Kidney (tissue), 14 donors: Measurements from ENCODE around the gene DNM3. TPM values are rescaled to one million over a fixed set of nuclear protein-coding genes. Genes with fewer than 3 reads are reported as not detected.

Source experiments
- DNase-seq, 5 donors: peaks; one replicate each; pipeline ENCODE4 v3.0.0-alpha.2; 2013 to 2020
- FAIRE-seq: peaks from 2 replicates; lab custom pipeline; 2012; peaks lifted over from hg19 to GRCh38; lab: Jason Lieb, UNC
- H3K27ac ChIP-seq, 2 donors: one replicate each; pipeline ENCODE4 v1.7.0; 2013; ENCODE audit warnings: low read depth in 2 of 2, low read length in 2 of 2, inconsistent platforms in 1 of 2
- H3K27me3 ChIP-seq: one replicate; pipeline ENCODE4 v1.7.1; 2013; ENCODE audit warnings: low read length, inconsistent platforms; ENCODE audit not compliant: control insufficient read depth, insufficient read depth
- H3K36me3 ChIP-seq, 3 donors: one replicate each; pipeline versions ENCODE4 v1.7.0 to v1.7.1; 2013; ENCODE audit warnings: low read length in 3 of 3, control low read depth in 1 of 3, inconsistent platforms in 1 of 3; ENCODE audit not compliant: insufficient read depth in 3 of 3, control insufficient read depth in 2 of 3
- H3K4me1 ChIP-seq, 3 donors: one replicate each; pipeline versions ENCODE4 v1.7.0 to v1.7.1; 2013; ENCODE audit warnings: low read length in 3 of 3, inconsistent platforms in 1 of 3, low read depth in 1 of 3; ENCODE audit not compliant: control insufficient read depth in 2 of 3, insufficient read depth in 2 of 3
- H3K4me3 ChIP-seq, 3 donors: one replicate each; pipeline versions ENCODE4 v1.7.0 to v1.8.1; 2013; ENCODE audit warnings: low read length in 3 of 3, control low read depth in 1 of 3, inconsistent platforms in 1 of 3
- H3K9ac ChIP-seq, 3 donors: one replicate each; pipeline versions ENCODE4 v1.7.0 to v1.7.1; 2013; ENCODE audit warnings: low read length in 3 of 3, control low read depth in 1 of 3, inconsistent platforms in 1 of 3
- H3K9me3 ChIP-seq, 3 donors: one replicate each; pipeline versions ENCODE4 v1.7.0 to v1.7.1; 2013; ENCODE audit warnings: low read length in 3 of 3, control low read depth in 1 of 3, inconsistent platforms in 1 of 3; ENCODE audit not compliant: control insufficient read depth in 2 of 3, insufficient read depth in 1 of 3
- CTCF ChIP-seq: IDR thresholded peaks from 3 replicates; pipeline ENCODE4 v1.5.1; 2012; ENCODE audit warnings: mild to moderate bottlenecking, moderate library complexity, borderline replicate concordance; ENCODE audit not compliant: insufficient read depth; ENCODE audit errors: extremely low read depth
- intact Hi-C: fragments of 100-400 bp; cut with DNase I; formaldehyde crosslinking; loops from one replicate; pipeline ENCODE4 v1.11.1; 2022
- polyA plus RNA-seq: library from polyadenylated mRNA; stranded (reverse); fragments of 350-450 nt; fragmentation: Illumina TruSeq; extraction: RNeasy Lipid Tissue Mini Kit (QIAGEN cat#74804); gene quantifications from one replicate; pipeline ENCODE4 v1.2.3, GENCODE V29; 2014; ENCODE audit warnings: low read depth, low replicate concordance; ENCODE audit not compliant: insufficient read depth
- total RNA-seq: library from RNA; stranded (reverse); fragmentation: NEBNext Ultra II Directional; extraction: Animal tissue kit (Norgen Biotek cat#: 25700); gene quantifications from one replicate; pipeline ENCODE4 v1.2.1, GENCODE V29; 2021
- donor health status: control.
- donor health status: control.
- donor health status: control.
- donor health status: control.
- donor health status: control.
- donor health status: DM: yes; HTN: yes; CAD: no.
- donor health status: Normal renal cell carcinoma (clear cell type).

DNM3 gene
- total and polyA plus RNA-seq, 2 donors from 2014 or later: 5.9 to 19.1 TPM

- Histone ChIP-seq H3K9me3 (no peaks in the 10 kb centered on the region), H3K27me3 (no peaks in the 10 kb centered on the region), H3K9ac (no peak overlapping the region), H3K4me1 (peaks cover 0 to 4% (median 0%) of the 10 kb centered on the region in 3 donors), H3K36me3 (no peaks in the 10 kb centered on the region), H3K4me3 (no peak overlapping the region), H3K27ac (no peak overlapping the region)
- intact Hi-C loops: no loop called here
- TF ChIP-seq CTCF: no peak
- no peak for DNase-seq
- FAIRE-seq: no peak
These were observed 328.5 kb downstream of the DNM3 start for GRCh38 chr1:172169836-172170235.

GRCh38 chr1:172172352-172172831, 331.1 kb downstream of the DNM3 start:
- H3K9me3 ChIP-seq: no peaks in the 10 kb centered on the region
- no peak for TF ChIP-seq CTCF
- DNase-seq: no peak
- intact Hi-C loops: no loop called here
- H3K36me3 ChIP-seq: no peaks in the 10 kb centered on the region
- peaks cover 0 to 4% (median 0%) of the 10 kb centered on the region in 3 donors for H3K4me1 ChIP-seq
- H3K4me3 ChIP-seq: no peak overlapping the region
- no peak overlapping the region for H3K27ac ChIP-seq
- FAIRE-seq: no peak
- no peaks in the 10 kb centered on the region for H3K27me3 ChIP-seq
- H3K9ac ChIP-seq: no peak overlapping the region

GRCh38 chr1:172176206-172176605, 334.9 kb downstream of the DNM3 start:
- Histone ChIP-seq H3K36me3 (no peaks in the 10 kb centered on the region), H3K9me3 (no peaks in the 10 kb centered on the region), H3K27ac (no peak overlapping the region), H3K9ac (no peak overlapping the region), H3K4me1 (peaks cover 0 to 7% (median 4%) of the 10 kb centered on the region in 3 donors), H3K27me3 (no peaks in the 10 kb centered on the region), H3K4me3 (no peak overlapping the region)
- DNase-seq (no peak), FAIRE-seq (no peak)
- intact Hi-C loops: no loop called here
- no peak for TF ChIP-seq CTCF

GRCh38 chr1:172177849-172178248, 336.6 kb downstream of the DNM3 start:
- no peak for DNase-seq
- Histone ChIP-seq H3K27ac (no peak overlapping the region), H3K9me3 (no peaks in the 10 kb centered on the region), H3K4me3 (no peak overlapping the region), H3K4me1 (peaks cover 3 to 7% (median 4%) of the 10 kb centered on the region in 3 donors), H3K36me3 (no peaks in the 10 kb centered on the region), H3K27me3 (no peaks in the 10 kb centered on the region), H3K9ac (no peak overlapping the region)
- no peak for FAIRE-seq
- TF ChIP-seq CTCF: no peak
- intact Hi-C loops: no loop called here
